CD14-positive monocyte (primary cell): ENCODE results near the gene ADAMTS17. TPM values are rescaled to one million over a fixed set of nuclear protein-coding genes. Genes with fewer than 3 reads are reported as not detected.

Experiments used
- DNase-seq, 3 donors: peaks; one replicate each; pipeline ENCODE4 v3.0.0-alpha.2; 2011 to 2022
- H2AFZ ChIP-seq: 2 replicates; pipeline ENCODE4 v1.6.0; 2012; ENCODE audit warnings: mild to moderate bottlenecking, low read depth, low read length, inconsistent platforms; ENCODE audit not compliant: insufficient read depth, poor library complexity, severe bottlenecking
- H3K27ac ChIP-seq, 2 donors: 1 replicate in 1 of 2; 2 replicates in 1 of 2; pipeline ENCODE4 v1.5.1; 2012 to 2013; ENCODE audit warnings: low read length in 2 of 2, control low read depth in 1 of 2, inconsistent platforms in 1 of 2, low read depth in 1 of 2, mild to moderate bottlenecking in 1 of 2
- H3K27me3 ChIP-seq, 2 donors: one replicate each; pipeline versions ENCODE4 v1.6.0 to v1.6.1; 2011 to 2013; ENCODE audit warnings: low read length in 2 of 2; ENCODE audit not compliant: control insufficient read depth in 2 of 2, insufficient read depth in 2 of 2
- H3K36me3 ChIP-seq, 2 donors: replicated peaks in 1 of 2; 1 replicate in 1 of 2; 2 replicates in 1 of 2; pipeline versions ENCODE4 v1.5.1 to v1.6.1; 2012 to 2013; ENCODE audit warnings: low read length in 2 of 2, control low read depth in 1 of 2, inconsistent platforms in 1 of 2, mild to moderate bottlenecking in 1 of 2; ENCODE audit not compliant: insufficient read depth in 2 of 2, control insufficient read depth in 1 of 2
- H3K4me1 ChIP-seq, 2 donors: 1 replicate in 1 of 2; 2 replicates in 1 of 2; pipeline versions ENCODE4 v1.5.1 to v1.6.1; 2012 to 2013; ENCODE audit warnings: low read length in 2 of 2, control low read depth in 1 of 2, inconsistent platforms in 1 of 2, mild to moderate bottlenecking in 1 of 2, moderate library complexity in 1 of 2; ENCODE audit not compliant: insufficient read depth in 2 of 2, control insufficient read depth in 1 of 2
- H3K4me2 ChIP-seq: replicated peaks from 2 replicates; pipeline ENCODE3; 2012; ENCODE audit warnings: low read length, moderate library complexity, mild to moderate bottlenecking; ENCODE audit not compliant: poor library complexity, severe bottlenecking; ENCODE audit errors: extremely low read depth
- H3K4me3 ChIP-seq, 3 experiments: fragments of 200-600 bp in 1 of 3; sonication (generic) in 1 of 3; replicated peaks in 1 of 3; 1 replicate in 2 of 3; 2 replicates in 1 of 3; pipeline ENCODE4 v1.5.1; 2011 to 2013; ENCODE audit warnings: low read length in 3 of 3, mild to moderate bottlenecking in 3 of 3, control low read depth in 2 of 3, low read depth in 2 of 3, inconsistent platforms in 1 of 3, moderate library complexity in 1 of 3
- H3K79me2 ChIP-seq: 2 replicates; pipeline ENCODE4 v1.6.0; 2012; ENCODE audit warnings: mild to moderate bottlenecking, control low read depth, inconsistent platforms, low read length, moderate library complexity; ENCODE audit not compliant: insufficient read depth
- H3K9ac ChIP-seq: 2 replicates; pipeline ENCODE4 v1.6.0; 2017; ENCODE audit warnings: low read length, mild to moderate bottlenecking; ENCODE audit not compliant: insufficient read depth, poor library complexity, severe bottlenecking
- H3K9me3 ChIP-seq, 2 donors: replicated peaks in 1 of 2; 1 replicate in 1 of 2; 2 replicates in 1 of 2; pipeline versions ENCODE4 v1.5.1 to v1.6.1; 2012 to 2013; ENCODE audit warnings: low read length in 2 of 2, control low read depth in 1 of 2; ENCODE audit not compliant: control insufficient read depth in 1 of 2, insufficient read depth in 1 of 2
- H4K20me1 ChIP-seq: 2 replicates; pipeline ENCODE4 v1.6.0; 2012; ENCODE audit warnings: mild to moderate bottlenecking, low read length, control low read depth, moderate library complexity; ENCODE audit not compliant: insufficient read depth
- H3K27ac Mint-ChIP-seq, 7 donors: one replicate each; pipeline ENCODE4 v1.8.0; 2020; ENCODE audit warnings: mild to moderate bottlenecking in 7 of 7, mixed read lengths in 7 of 7, moderate library complexity in 6 of 7, inconsistent platforms in 2 of 7
- H3K27me3 Mint-ChIP-seq, 3 donors: one replicate each; pipeline ENCODE4 v1.8.0; 2021 to 2022; ENCODE audit warnings: low read depth in 3 of 3, mild to moderate bottlenecking in 3 of 3, mixed read lengths in 3 of 3, moderate library complexity in 3 of 3, inconsistent platforms in 1 of 3
- H3K36me3 Mint-ChIP-seq, 2 donors: one replicate each; pipeline ENCODE4 v1.8.0; 2020; ENCODE audit warnings: mixed read lengths in 2 of 2, inconsistent platforms in 1 of 2, mild to moderate bottlenecking in 1 of 2
- H3K4me1 Mint-ChIP-seq: one replicate; pipeline ENCODE4 v1.8.0; 2020; ENCODE audit warnings: mild to moderate bottlenecking, mixed read lengths
- H3K4me3 Mint-ChIP-seq, 2 donors: one replicate each; pipeline ENCODE4 v1.8.0; 2020; ENCODE audit warnings: mild to moderate bottlenecking in 2 of 2, mixed read lengths in 2 of 2, moderate library complexity in 1 of 2
- H3K9me3 Mint-ChIP-seq, 7 donors: one replicate each; pipeline ENCODE4 v1.8.0; 2020 to 2022; ENCODE audit warnings: mixed read lengths in 7 of 7, mild to moderate bottlenecking in 6 of 7, moderate library complexity in 6 of 7, inconsistent platforms in 2 of 7
- WGBS: methylation state at CpG from one replicate; pipeline ENCODE4 v1.1.5; 2013; ENCODE audit warnings: missing lambda C conversion rate; ENCODE audit not compliant: insufficient coverage; 5-methylcytosine and 5-hydroxymethylcytosine counted together
- intact Hi-C, 2 donors: fragments of 100-400 bp; cut with micrococcal nuclease; formaldehyde crosslinking; loops; one replicate each; pipeline versions ENCODE4 v1.15.0 to v1.15.1; 2023
- polyA plus RNA-seq, 3 donors: library from polyadenylated mRNA; depleted of rRNA in 1 of 3; unstranded in 2 of 3; stranded (reverse) in 1 of 3; fragments of 300-500 nt in 2 of 3; fragments of >200 nt in 1 of 3; fragmentation: Illumina TruSeq in 2 of 3; gene quantifications; 1 replicate in 2 of 3; 2 replicates in 1 of 3; pipeline ENCODE4 v1.2.3, GENCODE V29; 2012 to 2021
- TF ChIP-seq, protein P1 (sequence below): fragments of 200-600 bp; IDR thresholded peaks from one replicate; pipeline ENCODE4 v1.8.0; 2022; ENCODE audit warnings: antibody characterized with exemption, mild to moderate bottlenecking

The ADAMTS17 gene
- polyA plus RNA-seq, 3 donors: 0.03 to 0.25 TPM; not detected in 1

GRCh38 chr15:100349321-100349695 is 7.5 kb upstream of the ADAMTS17 start:
- peaks cover 23 to 24% of the 10 kb centered on the region in 2 donors for H3K4me1 ChIP-seq
- peak overlapping the region; percentile 80 for H3K9ac ChIP-seq
- H3K4me1 Mint-ChIP-seq: peaks cover 19% of the 10 kb centered on the region
- peak overlapping the region; percentile 93 for H3K4me2 ChIP-seq
- H2AFZ ChIP-seq: peak overlapping the region; percentile 99
- TF ChIP-seq, protein P1, sequence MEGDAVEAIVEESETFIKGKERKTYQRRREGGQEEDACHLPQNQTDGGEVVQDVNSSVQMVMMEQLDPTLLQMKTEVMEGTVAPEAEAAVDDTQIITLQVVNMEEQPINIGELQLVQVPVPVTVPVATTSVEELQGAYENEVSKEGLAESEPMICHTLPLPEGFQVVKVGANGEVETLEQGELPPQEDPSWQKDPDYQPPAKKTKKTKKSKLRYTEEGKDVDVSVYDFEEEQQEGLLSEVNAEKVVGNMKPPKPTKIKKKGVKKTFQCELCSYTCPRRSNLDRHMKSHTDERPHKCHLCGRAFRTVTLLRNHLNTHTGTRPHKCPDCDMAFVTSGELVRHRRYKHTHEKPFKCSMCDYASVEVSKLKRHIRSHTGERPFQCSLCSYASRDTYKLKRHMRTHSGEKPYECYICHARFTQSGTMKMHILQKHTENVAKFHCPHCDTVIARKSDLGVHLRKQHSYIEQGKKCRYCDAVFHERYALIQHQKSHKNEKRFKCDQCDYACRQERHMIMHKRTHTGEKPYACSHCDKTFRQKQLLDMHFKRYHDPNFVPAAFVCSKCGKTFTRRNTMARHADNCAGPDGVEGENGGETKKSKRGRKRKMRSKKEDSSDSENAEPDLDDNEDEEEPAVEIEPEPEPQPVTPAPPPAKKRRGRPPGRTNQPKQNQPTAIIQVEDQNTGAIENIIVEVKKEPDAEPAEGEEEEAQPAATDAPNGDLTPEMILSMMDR: no peak
- H3K4me3 ChIP-seq: peak overlapping the region in 2 of 3 experiments; percentile 82 to 94
- H3K9me3 Mint-ChIP-seq: peaks cover 0 to 7% (median 5%) of the 10 kb centered on the region in 7 donors
- no peak for DNase-seq
- H3K9me3 ChIP-seq: peaks cover 0 to 6% of the 10 kb centered on the region in 2 donors
- no peak overlapping the region for H3K27ac Mint-ChIP-seq
- H3K27me3 ChIP-seq: peaks cover 8 to 20% of the 10 kb centered on the region in 2 donors
- no peaks in the 10 kb centered on the region for H4K20me1 ChIP-seq
- no peaks in the 10 kb centered on the region for H3K36me3 ChIP-seq
- H3K4me3 Mint-ChIP-seq: peak overlapping the region; percentile 93 to 97
- H3K79me2 ChIP-seq: no peaks in the 10 kb centered on the region
- intact Hi-C loops: loop anchor here (5.0 kb wide), 2 partner anchors 223 to 253 kb away; partner anchors contain the start of genes ASB7 (in 1 of the 2) and LINS1 (in 1 of the 2)
- H3K36me3 Mint-ChIP-seq: peaks cover 0 to 5% of the 10 kb centered on the region in 2 donors
- H3K27ac ChIP-seq: peak overlapping the region in 1 of 2 donors; percentile 84
- whole genome bisulfite sequencing: 63% methylated on average over 17 of the region's 17 CpGs
- H3K27me3 Mint-ChIP-seq: peaks cover 10 to 19% (median 17%) of the 10 kb centered on the region in 3 donors

DNA sequence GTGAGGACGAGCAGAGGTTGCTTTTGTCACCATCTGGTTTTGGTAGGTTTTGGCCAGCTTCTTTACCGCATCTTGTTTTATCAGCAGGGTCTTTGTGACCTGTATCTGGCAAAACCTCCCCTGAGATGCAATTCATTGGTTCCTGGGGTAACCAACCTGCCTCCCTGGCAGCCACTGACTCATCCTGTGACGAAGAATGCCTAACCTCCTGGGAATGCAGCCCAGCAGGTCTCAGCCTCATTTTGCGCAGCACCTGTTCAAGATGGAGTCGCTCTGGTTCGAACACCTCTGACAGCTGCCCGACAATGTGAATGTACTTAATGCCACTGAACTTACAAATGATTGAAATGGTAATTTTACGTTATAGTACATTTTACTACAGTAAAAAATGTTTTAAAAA is 6.8 kb upstream of the ADAMTS17 start:
- Mint-ChIP-seq H3K27ac (no peak overlapping the region), H3K36me3 (peaks cover 0 to 5% of the 10 kb centered on the region in 2 donors), H3K4me1 (peaks cover 18% of the 10 kb centered on the region), H3K27me3 (peaks cover 13 to 16% (median 16%) of the 10 kb centered on the region in 3 donors), H3K4me3 (peak overlapping the region in 1 of 2 donors; percentile 37), H3K9me3 (peaks cover 0 to 7% (median 5%) of the 10 kb centered on the region in 7 donors)
- TF ChIP-seq, protein P1: no peak
- Histone ChIP-seq H3K4me3 (no peak overlapping the region), H3K36me3 (no peaks in the 10 kb centered on the region), H2AFZ (no peak overlapping the region), H4K20me1 (no peaks in the 10 kb centered on the region), H3K4me2 (no peak overlapping the region), H3K4me1 (peaks cover 19 to 21% of the 10 kb centered on the region in 2 donors), H3K27me3 (peaks cover 11 to 26% of the 10 kb centered on the region in 2 donors), H3K9me3 (peaks cover 0 to 6% of the 10 kb centered on the region in 2 donors), H3K79me2 (no peaks in the 10 kb centered on the region), H3K9ac (no peak overlapping the region), H3K27ac (no peak overlapping the region)
- WGBS: 100% methylated on average over 1 of the region's 8 CpGs
- intact Hi-C loops: loop anchor here (5.0 kb wide), 2 partner anchors 224 to 254 kb away; partner anchors contain the start of genes ASB7 (in 1 of the 2) and LINS1 (in 1 of the 2)
- no peak for DNase-seq
